Prostate gland (tissue), 2 donors: ENCODE measurements around the gene PDE8B. TPM values are rescaled to one million over a fixed set of nuclear protein-coding genes. Genes with fewer than 3 reads are reported as not detected.

Experiments used
- DNase-seq: peaks from one replicate; pipeline ENCODE4 v3.0.0-alpha.2; 2019; ENCODE audit warnings: low spot score
- H3K27ac ChIP-seq, 2 donors: fragments of 200-600 bp; sonication (generic); 2 replicates each; pipeline ENCODE4 v1.5.1; 2017 to 2019
- H3K27me3 ChIP-seq: fragments of 200-600 bp; sonication (generic); replicated peaks from 2 replicates; pipeline ENCODE4 v1.5.1; 2019; ENCODE audit not compliant: insufficient read depth
- H3K36me3 ChIP-seq, 2 donors: fragments of 200-600 bp; sonication (generic); 1 replicate in 1 of 2; 2 replicates in 1 of 2; pipeline versions ENCODE4 v1.5.1 to v1.8.1; 2017 to 2019
- H3K4me1 ChIP-seq: fragments of 200-600 bp; sonication (generic); replicated peaks from 2 replicates; pipeline ENCODE4 v1.5.1; 2019
- H3K4me3 ChIP-seq, 2 donors: fragments of 200-600 bp; sonication (generic); 2 replicates each; pipeline ENCODE4 v1.5.1; 2017 to 2019
- H3K9me3 ChIP-seq: fragments of 200-600 bp; sonication (generic); 2 replicates; pipeline ENCODE4 v1.5.1; 2017
- POLR2A ChIP-seq: fragments of 450-650 bp; IDR thresholded peaks from one replicate; pipeline ENCODE4 v1.6.1; 2016; ENCODE audit warnings: antibody characterized with exemption, mild to moderate bottlenecking
- POLR2AphosphoS5 ChIP-seq: sonication (generic); formaldehyde crosslinking; IDR thresholded peaks from one replicate; pipeline ENCODE4 v1.6.1; 2017; ENCODE audit warnings: antibody characterized with exemption
- WGBS: methylation state at CpG from one replicate; pipeline ENCODE4 v1.1.5; 2018; 5-methylcytosine and 5-hydroxymethylcytosine counted together
- intact Hi-C: fragments of 100-400 bp; cut with DNase I; formaldehyde crosslinking; loops from one replicate; pipeline ENCODE4 v1.14.2; 2022
- total RNA-seq, 2 donors: library from RNA; depleted of rRNA; stranded (reverse); fragments of >200 nt; gene quantifications; one replicate each; pipeline ENCODE4 v1.1.0, GENCODE V29; 2016
- TF ChIP-seq, protein P1 (sequence below), 4 experiments: fragments of 200-600 bp in 2 of 4; fragments of 450-650 bp in 2 of 4; sonication (generic) in 2 of 4; IDR thresholded peaks; 1 replicate in 3 of 4; 2 replicates in 1 of 4; pipeline ENCODE4 v1.5.1; 2016 to 2019; ENCODE audit warnings: antibody characterized with exemption in 4 of 4, mild to moderate bottlenecking in 2 of 4, moderate library complexity in 2 of 4

The PDE8B gene
- total RNA-seq, 2 donors from 2014 or later: 25.6 to 66.0 TPM

DNA sequence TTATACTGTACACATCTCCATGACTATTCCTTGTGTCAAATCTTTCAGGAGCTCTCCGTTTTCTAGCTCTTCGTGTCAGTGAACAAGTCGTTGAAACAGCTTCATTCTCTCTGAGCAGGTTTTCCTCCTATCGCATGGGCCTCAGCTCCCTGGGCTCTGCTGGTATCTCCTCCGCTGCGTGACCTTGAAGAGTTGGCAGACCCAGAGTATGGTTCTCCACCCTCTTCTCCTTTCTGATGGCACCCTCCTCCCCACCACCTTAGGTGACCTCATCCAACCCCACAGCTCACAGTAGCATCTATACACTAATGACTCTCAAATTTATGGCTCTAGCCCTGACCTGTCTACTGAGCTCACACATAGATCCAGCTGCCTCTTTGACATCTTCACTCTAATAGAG, 36.0 kb upstream of the PDE8B start:
- H3K9me3 ChIP-seq: no peaks in the 10 kb centered on the region
- TF ChIP-seq, protein P1, sequence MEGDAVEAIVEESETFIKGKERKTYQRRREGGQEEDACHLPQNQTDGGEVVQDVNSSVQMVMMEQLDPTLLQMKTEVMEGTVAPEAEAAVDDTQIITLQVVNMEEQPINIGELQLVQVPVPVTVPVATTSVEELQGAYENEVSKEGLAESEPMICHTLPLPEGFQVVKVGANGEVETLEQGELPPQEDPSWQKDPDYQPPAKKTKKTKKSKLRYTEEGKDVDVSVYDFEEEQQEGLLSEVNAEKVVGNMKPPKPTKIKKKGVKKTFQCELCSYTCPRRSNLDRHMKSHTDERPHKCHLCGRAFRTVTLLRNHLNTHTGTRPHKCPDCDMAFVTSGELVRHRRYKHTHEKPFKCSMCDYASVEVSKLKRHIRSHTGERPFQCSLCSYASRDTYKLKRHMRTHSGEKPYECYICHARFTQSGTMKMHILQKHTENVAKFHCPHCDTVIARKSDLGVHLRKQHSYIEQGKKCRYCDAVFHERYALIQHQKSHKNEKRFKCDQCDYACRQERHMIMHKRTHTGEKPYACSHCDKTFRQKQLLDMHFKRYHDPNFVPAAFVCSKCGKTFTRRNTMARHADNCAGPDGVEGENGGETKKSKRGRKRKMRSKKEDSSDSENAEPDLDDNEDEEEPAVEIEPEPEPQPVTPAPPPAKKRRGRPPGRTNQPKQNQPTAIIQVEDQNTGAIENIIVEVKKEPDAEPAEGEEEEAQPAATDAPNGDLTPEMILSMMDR (IDR thresholded peaks at IDR 0.05): no peak
- no peak for TF ChIP-seq POLR2A
- TF ChIP-seq POLR2AphosphoS5: no peak
- intact Hi-C loops: no loop called here
- no peak overlapping the region for H3K4me3 ChIP-seq
- H3K27me3 ChIP-seq: no peaks in the 10 kb centered on the region
- DNase-seq: no peak
- H3K36me3 ChIP-seq: no peaks in the 10 kb centered on the region
- WGBS: 86% methylated on average over 6 of the region's 6 CpGs
- H3K4me1 ChIP-seq: peaks cover 2% of the 10 kb centered on the region
- H3K27ac ChIP-seq: no peak overlapping the region

DNA sequence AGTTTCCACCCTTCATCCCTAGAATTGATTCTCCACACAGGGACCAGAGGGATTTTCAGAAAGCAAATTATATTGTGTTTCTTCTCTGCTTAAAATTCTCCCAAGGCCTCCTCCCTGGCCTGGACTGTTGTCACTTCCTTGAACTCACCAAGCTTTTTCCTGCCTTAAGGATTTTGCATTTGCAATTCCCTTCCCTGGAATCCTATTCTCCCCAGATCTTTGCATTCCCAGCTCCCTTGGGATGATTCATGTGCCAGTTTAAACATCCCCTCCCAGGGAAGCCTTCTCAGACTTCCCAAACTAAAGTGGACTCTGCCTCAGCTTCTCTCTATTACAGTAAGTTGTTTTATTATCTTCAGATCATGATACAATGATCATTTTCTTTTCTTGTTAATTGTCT, 35.2 kb upstream of the PDE8B start:
- Histone ChIP-seq H3K27me3 (no peaks in the 10 kb centered on the region), H3K36me3 (no peaks in the 10 kb centered on the region), H3K9me3 (no peaks in the 10 kb centered on the region), H3K4me3 (no peak overlapping the region), H3K4me1 (no peaks in the 10 kb centered on the region), H3K27ac (no peak overlapping the region)
- no peak for TF ChIP-seq POLR2A
- TF ChIP-seq, protein P1 (IDR thresholded peaks at IDR 0.05): no peak
- no peak for TF ChIP-seq POLR2AphosphoS5
- no peak for DNase-seq
- intact Hi-C loops: no loop called here

DNA sequence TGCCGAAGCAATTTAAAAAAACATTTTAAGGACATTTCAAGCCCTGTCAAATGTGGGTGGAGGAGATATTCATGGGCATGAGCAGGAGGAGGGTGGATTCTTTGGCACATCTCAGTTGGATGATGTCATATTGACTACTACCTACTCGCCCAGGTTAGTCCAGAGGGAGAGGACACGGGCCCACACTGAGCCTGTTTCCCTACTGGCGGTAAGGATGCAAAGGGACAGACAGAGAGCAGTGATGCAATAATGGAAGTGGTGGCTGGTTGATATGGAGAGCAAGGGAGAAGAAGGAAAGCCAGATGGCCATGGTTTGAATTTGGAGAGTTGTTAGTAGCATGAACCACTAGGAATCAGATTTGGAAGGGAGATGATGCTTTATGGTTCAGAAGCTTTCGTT, 34.1 kb upstream of the PDE8B start:
- Histone ChIP-seq H3K4me1 (no peaks in the 10 kb centered on the region), H3K27ac (no peak overlapping the region), H3K4me3 (no peak overlapping the region), H3K9me3 (no peaks in the 10 kb centered on the region), H3K27me3 (no peaks in the 10 kb centered on the region), H3K36me3 (no peaks in the 10 kb centered on the region)
- intact Hi-C loops: no loop called here
- WGBS: 89% methylated on average over 5 of the region's 5 CpGs
- TF ChIP-seq POLR2A (no peak), POLR2AphosphoS5 (no peak)
- TF ChIP-seq, protein P1 (IDR thresholded peaks at IDR 0.05): no peak
- DNase-seq: no peak

GRCh38 chr5:77177576-77177975, 32.9 kb upstream of the PDE8B start:
- H3K36me3 ChIP-seq: no peaks in the 10 kb centered on the region
- no peak for DNase-seq
- H3K27ac ChIP-seq: no peak overlapping the region
- no peaks in the 10 kb centered on the region for H3K27me3 ChIP-seq
- WGBS: 74% methylated on average over 5 of the region's 5 CpGs
- no peaks in the 10 kb centered on the region for H3K4me1 ChIP-seq
- H3K4me3 ChIP-seq: no peak overlapping the region
- intact Hi-C loops: no loop called here
- no peaks in the 10 kb centered on the region for H3K9me3 ChIP-seq
- TF ChIP-seq, protein P1 (IDR thresholded peaks at IDR 0.05): no peak
- no peak for TF ChIP-seq POLR2AphosphoS5
- TF ChIP-seq POLR2A: no peak

GRCh38 chr5:77180167-77181081, 30.1 kb upstream of the PDE8B start:
- Histone ChIP-seq H3K36me3 (no peaks in the 10 kb centered on the region), H3K4me1 (no peaks in the 10 kb centered on the region), H3K4me3 (peak overlapping the region; percentile 43 to 49), H3K27me3 (no peaks in the 10 kb centered on the region), H3K9me3 (no peaks in the 10 kb centered on the region), H3K27ac (peak overlapping the region; percentile 61 to 69)
- intact Hi-C loops: no loop called here
- DNase-seq: peak; percentile 18
- TF ChIP-seq POLR2A: no peak
- TF ChIP-seq, protein P1 (IDR thresholded peaks at IDR 0.05): no peak
- TF ChIP-seq POLR2AphosphoS5: no peak
- WGBS: 2% methylated on average over 51 of the region's 69 CpGs
